ENCODE measurements around the gene CCDC50. TPM values are rescaled to one million over a fixed set of nuclear protein-coding genes. Genes with fewer than 3 reads are reported as not detected.

Gene CCDC50
- total RNA-seq, 1 donor from 2014 or later = 63.5 TPM

- Mint-ChIP-seq H3K4me1 (ENCODE audit: unreplicated experiment) (no peaks in the 10 kb centered on the region), H3K27me3 (ENCODE audit: unreplicated experiment) (peaks cover 1% of the 10 kb centered on the region), H3K9me3 (ENCODE audit: unreplicated experiment) (no peaks in the 10 kb centered on the region), H3K4me3 (ENCODE audit: unreplicated experiment) (no peak overlapping the region), H3K27ac (ENCODE audit: unreplicated experiment) (no peak overlapping the region), H3K36me3 (ENCODE audit: low read depth, unreplicated experiment) (peaks cover 20% of the 10 kb centered on the region)
- DNase-seq (ENCODE audit: low spot score) = no peak
- TF ChIP-seq CTCF (IDR thresholded peaks at IDR 0.05; ENCODE audit: unreplicated experiment) = no peak
Observed at GRCh38 chr3:191381303-191381702, 52.1 kb downstream of the CCDC50 start.

- no peak for DNase-seq (ENCODE audit: low spot score)
- Mint-ChIP-seq H3K27ac (ENCODE audit: unreplicated experiment) (no peak overlapping the region), H3K9me3 (ENCODE audit: unreplicated experiment) (no peaks in the 10 kb centered on the region), H3K4me3 (ENCODE audit: unreplicated experiment) (no peak overlapping the region), H3K27me3 (ENCODE audit: unreplicated experiment) (peaks cover 1% of the 10 kb centered on the region), H3K4me1 (ENCODE audit: unreplicated experiment) (no peaks in the 10 kb centered on the region), H3K36me3 (ENCODE audit: low read depth, unreplicated experiment) (peaks cover 20% of the 10 kb centered on the region)
- no peak for TF ChIP-seq CTCF (IDR thresholded peaks at IDR 0.05; ENCODE audit: unreplicated experiment)
Observed at GRCh38 chr3:191382661-191383060, 53.5 kb downstream of the CCDC50 start.

- TF ChIP-seq CTCF (IDR thresholded peaks at IDR 0.05; ENCODE audit: unreplicated experiment) = no peak
- Mint-ChIP-seq H3K9me3 (ENCODE audit: unreplicated experiment) (no peaks in the 10 kb centered on the region), H3K36me3 (ENCODE audit: low read depth, unreplicated experiment) (peaks cover 20% of the 10 kb centered on the region), H3K4me1 (ENCODE audit: unreplicated experiment) (no peaks in the 10 kb centered on the region), H3K4me3 (ENCODE audit: unreplicated experiment) (no peak overlapping the region), H3K27me3 (ENCODE audit: unreplicated experiment) (peaks cover 1% of the 10 kb centered on the region), H3K27ac (ENCODE audit: unreplicated experiment) (no peak overlapping the region)
- DNase-seq (ENCODE audit: low spot score) = no peak
Observed at GRCh38 chr3:191383124-191383523, 53.9 kb downstream of the CCDC50 start.

GRCh38 chr3:191385101-191385500 is 55.9 kb downstream of the CCDC50 start:
- Mint-ChIP-seq H3K27ac (ENCODE audit: unreplicated experiment) (no peak overlapping the region), H3K4me3 (ENCODE audit: unreplicated experiment) (no peak overlapping the region), H3K36me3 (ENCODE audit: low read depth, unreplicated experiment) (peaks cover 21% of the 10 kb centered on the region), H3K27me3 (ENCODE audit: unreplicated experiment) (peaks cover 1% of the 10 kb centered on the region), H3K9me3 (ENCODE audit: unreplicated experiment) (no peaks in the 10 kb centered on the region), H3K4me1 (ENCODE audit: unreplicated experiment) (no peaks in the 10 kb centered on the region)
- TF ChIP-seq CTCF (IDR thresholded peaks at IDR 0.05; ENCODE audit: unreplicated experiment) = no peak
- no peak for DNase-seq (ENCODE audit: low spot score)

- Mint-ChIP-seq H3K27ac (ENCODE audit: unreplicated experiment) (no peak overlapping the region), H3K4me1 (ENCODE audit: unreplicated experiment) (no peaks in the 10 kb centered on the region), H3K36me3 (ENCODE audit: low read depth, unreplicated experiment) (peaks cover 25% of the 10 kb centered on the region), H3K27me3 (ENCODE audit: unreplicated experiment) (peaks cover 1% of the 10 kb centered on the region), H3K9me3 (ENCODE audit: unreplicated experiment) (no peaks in the 10 kb centered on the region), H3K4me3 (ENCODE audit: unreplicated experiment) (no peak overlapping the region)
- no peak for DNase-seq (ENCODE audit: low spot score)
- no peak for TF ChIP-seq CTCF (IDR thresholded peaks at IDR 0.05; ENCODE audit: unreplicated experiment)
Observed at GRCh38 chr3:191387441-191388077, 58.4 kb downstream of the CCDC50 start.
